HG02943 (cell line): ENCODE measurements around the gene TNFRSF14.

Experiments used
- ATAC-seq: cut with Tn5 transposase; IDR thresholded peaks from one replicate; pipeline ENCODE4 v1.9.1; 2021; ENCODE audit warnings: mild to moderate bottlenecking, low read depth, moderate library complexity; ENCODE audit not compliant: unreplicated experiment

TNFRSF14 gene

GRCh38 chr1:2523191-2523890, 32.8 kb upstream of the TNFRSF14 start:
- ATAC-seq, result no peak

DNA sequence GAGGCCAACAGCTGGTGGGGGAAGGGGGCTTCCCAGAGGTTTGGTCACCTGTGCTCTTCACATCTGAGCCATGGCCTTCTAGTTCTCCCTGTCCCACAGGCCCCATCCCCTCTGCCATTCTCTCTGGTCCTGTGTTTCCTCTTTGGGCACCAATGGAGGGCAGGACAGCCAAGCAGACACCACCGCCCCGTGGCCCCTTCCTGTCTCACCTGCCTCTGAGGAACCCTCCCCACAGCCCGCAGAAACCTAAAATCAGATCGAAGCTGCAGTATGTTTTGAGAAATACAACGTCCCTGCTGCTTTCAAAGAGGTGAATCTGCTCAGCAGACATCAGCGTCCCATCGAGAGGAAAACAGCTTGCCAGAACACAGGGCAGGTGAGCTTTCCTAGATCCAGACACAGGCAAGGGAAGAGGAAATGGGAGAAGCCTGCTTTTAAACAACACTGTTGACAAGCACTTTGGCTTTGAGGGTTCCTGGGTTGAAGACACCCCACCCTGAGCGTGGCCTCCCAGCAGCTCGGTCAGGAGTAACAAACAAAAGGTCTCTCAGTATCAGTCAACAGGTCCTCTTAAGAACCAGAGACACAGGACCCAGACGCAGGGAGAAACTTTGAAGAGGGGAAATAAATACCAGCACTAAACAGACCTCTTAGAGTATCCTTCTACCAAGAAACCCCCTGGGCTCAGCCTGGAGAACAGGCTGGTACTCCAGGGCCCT, 32.1 kb upstream of the TNFRSF14 start:
- no peak for ATAC-seq

DNA sequence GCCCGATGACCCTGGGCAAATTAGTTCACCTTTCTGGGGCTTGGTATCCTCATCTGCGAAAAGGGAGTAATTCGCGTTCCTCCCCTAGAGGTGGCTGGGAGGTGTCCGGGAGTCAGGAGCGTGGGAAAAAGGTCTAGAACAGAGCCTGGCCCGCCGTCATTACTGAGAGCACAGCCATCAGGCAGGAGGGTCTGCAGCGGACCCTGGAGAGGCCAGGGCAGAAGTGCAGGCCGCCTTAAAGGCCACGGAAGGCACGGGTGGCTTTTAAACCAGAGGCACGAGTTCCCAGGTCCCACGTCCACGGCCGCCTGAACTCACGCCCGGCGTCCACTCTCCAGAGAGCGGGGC, 30.6 kb upstream of the TNFRSF14 start:
- no peak for ATAC-seq

DNA sequence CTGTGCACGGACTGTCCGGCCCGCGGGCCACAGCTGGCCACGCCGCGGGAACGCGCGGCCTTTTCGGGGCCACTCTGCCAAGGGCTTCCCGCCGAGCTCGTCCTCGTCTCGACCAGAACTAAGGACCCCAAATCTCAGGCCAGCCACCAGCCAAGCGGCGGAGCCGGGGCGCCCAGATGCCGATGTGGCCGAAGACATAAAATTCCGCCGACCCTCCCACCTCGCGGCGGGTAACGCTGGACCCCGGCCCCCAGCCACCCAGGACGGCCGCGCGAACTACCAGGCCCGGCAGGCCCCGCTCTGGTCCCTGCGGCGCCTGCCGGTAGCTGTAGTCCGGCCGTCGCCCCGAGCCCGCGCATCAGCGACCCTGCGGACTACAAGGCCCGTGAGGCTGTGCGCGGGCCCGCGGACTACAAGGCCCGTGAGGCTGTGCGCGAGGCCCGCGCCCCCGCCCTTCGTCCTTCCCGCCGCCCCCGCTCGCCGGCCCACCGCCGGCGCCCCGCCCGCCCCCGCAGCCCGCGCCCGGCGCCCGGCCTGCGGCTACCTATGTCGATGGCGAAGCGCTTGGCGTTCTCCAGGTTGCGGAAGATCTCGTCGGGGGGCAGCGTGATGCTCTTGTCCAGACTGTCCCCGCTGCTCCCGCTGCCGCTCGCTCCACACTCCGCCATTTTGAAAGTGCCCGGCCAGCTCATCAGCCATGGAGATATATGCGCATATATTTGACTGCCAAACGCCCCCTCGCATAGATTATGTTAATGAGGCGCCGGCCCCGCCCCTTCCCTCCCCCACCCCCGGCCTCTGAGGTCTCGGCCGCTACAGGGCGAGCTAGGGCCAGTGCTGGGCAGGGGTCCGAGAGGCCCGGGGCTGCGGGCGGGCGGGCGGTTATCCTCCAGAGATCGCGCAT, 30.0 kb upstream of the TNFRSF14 start, which contains the start of gene PANK4:
Gene PANK4 (minus strand): TSS at position 677 of the 904 bp plus-strand sequence. CDS start 9 bp downstream, at position 668.
- peak; percentile 68 for ATAC-seq

DNA sequence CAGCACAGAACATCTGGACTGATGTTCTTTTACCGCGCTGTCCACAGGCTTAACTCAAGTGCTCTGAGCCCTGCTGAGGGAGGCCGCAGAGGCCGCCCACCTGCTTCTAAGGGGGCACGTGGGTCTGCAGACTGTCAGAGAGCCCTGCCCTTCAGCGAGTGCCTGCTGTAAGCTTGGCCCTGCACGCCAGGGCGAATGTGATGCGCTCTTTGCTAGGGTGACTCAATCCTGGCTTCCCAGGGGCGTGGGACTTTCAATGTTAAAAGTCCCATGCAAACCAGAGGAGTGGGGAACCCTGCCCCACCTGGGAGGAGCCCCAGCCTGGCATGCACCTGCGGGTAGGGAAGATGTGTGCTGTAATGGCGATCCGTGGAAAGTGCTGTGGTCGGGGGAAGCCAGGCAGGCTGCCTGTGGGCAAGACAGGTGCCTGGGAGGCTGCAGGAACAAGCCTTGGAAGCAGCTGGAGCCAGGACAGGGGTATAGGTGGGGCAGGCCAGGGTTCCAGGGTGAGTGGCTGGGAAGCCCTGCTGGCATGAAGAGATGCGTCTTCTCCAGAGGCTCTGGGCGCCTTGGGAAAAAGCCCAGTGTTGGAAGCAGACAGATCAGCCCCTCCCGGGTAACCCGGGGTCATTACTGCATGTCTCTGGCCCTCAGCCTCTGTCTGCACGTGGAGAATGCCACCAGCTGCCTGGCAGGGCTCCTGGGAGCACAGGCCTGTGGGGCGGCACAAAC, 29.2 kb upstream of the TNFRSF14 start:
- peak; percentile 11 for ATAC-seq

DNA sequence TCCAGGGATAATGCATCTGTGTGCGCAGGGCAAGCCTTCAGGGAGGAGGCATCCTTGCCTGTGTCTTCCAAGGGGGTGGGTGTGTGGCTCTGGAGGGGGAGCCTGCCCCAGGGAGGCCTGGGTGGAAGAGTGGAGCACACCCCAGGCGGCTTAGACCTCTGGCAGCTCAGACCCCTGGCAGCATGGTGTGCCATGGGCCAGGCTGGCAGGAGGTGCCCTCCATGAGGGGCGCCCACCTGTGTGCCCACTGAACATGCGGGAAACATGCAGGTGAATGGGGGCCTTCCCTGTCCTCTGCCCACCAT, 28.7 kb upstream of the TNFRSF14 start:
- no peak for ATAC-seq

DNA sequence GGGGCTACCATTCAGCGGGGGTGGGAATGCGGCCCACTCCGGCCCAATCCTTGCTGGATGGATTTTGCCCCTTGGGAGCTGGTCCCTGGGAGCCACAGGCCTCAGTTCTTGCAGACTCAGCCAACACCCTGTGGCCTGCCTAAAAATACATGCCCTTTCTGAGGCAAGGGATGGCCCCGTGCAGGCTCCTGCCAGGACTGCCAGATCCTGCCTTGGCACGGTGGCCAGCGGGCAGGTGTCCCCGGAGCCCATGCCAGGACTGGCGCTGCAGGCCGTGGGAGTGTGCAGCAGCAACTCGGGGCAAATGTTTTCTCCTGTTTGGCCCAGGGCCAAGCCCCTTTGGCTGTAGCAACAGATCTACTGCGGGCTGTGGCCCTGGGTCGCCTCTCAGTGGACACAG, 28.2 kb upstream of the TNFRSF14 start:
- no peak for ATAC-seq

DNA sequence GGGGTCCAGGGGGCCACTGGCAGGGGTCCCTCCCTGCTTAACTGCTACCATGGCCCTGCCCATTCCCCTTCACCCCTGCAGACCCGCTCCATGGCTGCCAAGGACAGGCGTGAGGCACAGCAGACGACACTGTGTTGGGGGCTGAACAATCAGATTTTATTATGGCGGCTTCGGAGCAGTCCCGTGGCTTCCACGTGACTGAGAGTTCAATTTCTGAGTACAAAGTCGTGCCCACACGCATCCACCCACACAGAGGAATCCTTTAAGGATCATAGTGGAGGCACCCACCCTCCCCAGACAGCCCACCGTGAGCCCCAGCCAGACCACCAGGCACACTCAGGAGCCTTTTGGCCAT, 27.6 kb upstream of the TNFRSF14 start:
- ATAC-seq, result no peak

GRCh38 chr1:2528966-2529783, 27.0 kb upstream of the TNFRSF14 start:
- ATAC-seq, result no peak

DNA sequence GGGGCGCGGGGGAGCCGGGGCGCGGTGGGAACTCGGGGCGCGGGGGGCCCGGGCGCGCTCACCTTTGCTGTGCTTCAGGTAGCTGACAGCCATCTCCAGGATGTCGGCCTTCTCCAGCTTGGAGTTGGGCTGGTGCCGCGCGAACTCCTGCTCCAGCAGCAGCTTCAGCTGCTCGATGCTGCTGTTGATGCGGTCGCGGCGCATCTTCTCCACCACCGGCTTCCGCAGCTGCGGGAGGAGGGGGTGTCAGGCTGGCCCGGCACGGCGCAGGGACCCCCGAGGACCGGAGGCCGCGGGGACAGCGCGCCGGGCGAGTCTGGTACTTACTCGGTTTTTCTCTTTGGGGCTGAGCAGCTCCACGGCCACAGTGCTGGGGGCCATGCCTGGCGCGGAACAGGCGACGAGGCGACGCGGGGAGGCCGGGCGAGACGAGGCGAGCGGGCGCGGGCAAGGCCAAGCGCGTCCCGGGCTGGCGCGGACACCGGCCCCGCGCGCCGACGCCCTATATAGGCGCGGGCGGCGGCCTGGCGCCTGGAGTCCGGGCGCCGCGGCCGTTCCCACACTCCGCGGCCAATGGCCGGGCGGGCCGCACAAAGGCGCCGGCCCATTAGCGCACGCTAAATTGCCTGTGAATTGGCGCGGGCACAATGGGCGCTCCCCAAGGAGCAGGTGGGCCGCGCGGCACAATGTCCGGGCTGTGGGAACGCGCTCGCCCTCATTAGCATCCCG, 26.2 kb upstream of the TNFRSF14 start, which contains the start of gene HES5:
Gene HES5 (minus strand): TSS at position 480 of the 729 bp plus-strand sequence. CDS start 99 bp downstream, at position 381.
- no peak for ATAC-seq

DNA sequence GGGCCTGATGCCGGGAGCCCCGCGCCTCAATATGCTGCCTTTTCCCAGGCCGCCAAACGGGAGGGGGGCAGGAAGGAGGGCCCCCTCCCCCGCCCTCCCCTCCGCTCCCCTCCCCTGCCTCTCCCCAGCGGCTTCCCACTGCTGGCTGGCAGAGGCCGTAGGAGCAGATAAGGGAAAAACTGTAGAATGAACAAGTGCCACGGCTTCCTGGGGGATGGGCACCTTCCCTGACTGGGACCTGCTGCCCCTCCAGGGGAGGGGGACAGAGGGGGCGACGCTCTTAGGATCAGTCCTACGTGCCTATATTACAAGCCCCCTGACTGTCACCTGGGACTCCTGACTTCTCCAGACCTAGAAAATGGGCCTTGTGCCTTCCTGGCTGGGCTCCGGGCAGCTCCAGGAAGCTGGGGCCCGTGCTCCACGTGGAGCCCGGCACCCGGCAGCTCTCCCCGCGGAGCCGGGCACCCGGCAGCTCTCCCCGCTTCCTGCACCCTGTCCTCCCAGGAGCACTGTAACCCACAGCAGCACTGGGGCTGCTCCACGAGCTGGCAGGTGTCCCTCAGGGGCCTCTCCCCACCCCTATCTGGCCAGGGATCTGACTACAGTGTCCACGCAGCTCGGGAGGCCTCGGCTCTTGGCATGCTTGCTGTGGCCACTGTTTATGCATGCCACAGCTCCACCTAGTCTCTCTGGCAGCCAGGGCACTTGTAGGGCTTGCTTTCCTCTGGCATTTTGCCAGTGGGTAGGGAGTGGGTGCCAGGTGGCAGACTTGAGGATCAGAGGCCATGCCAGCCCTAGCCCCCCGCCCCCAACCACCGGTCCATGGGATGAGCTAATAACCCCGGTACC, 25.4 kb upstream of the TNFRSF14 start:
- no peak for ATAC-seq

- ATAC-seq, result no peak
Measured at GRCh38 chr1:2532485-2533160, 23.5 kb upstream of the TNFRSF14 start.

GRCh38 chr1:2533365-2533764, 22.8 kb upstream of the TNFRSF14 start:
- no peak for ATAC-seq

GRCh38 chr1:2534315-2534686, 21.9 kb upstream of the TNFRSF14 start:
- no peak for ATAC-seq

DNA sequence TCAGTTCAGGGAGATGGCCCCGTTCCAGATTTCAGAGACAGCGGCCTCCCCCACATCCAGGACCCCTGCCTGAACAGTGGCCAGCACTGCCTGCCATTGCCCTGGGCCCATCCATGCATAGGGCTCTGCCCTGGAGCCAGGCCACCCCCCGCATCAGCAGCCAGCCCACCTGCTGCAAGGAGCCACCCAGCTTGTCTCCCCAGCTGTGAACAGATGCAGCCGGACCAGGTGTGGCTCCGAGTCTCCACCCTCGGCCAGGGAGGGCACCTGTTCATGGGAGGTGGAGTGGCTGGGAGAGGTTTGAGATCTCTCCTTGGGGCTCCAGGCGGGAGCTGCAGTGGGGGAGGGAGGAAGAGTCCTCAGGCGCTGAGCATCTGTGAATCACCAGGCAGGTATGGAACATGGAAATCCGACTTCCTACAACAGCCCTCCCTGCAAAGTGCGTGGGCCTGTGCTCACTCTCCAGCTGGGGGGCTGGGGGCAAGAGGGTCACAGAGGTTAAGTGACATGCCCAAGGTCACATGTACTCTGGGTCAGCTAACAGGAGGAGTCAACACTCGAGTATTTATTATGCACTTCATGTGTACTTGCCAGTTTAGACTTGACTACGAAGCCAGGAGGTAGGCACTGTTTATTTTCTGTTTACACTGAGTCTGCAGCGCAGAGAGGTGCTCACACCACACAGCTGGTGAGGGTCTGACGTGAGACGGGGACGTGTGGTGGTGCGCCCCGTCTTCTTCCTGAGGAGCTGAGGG, 21.3 kb upstream of the TNFRSF14 start:
- no peak for ATAC-seq

- ATAC-seq, result no peak
Measured at GRCh38 chr1:2535455-2535854, 20.7 kb upstream of the TNFRSF14 start.

- ATAC-seq, result no peak
Measured at GRCh38 chr1:2535981-2536380, 20.2 kb upstream of the TNFRSF14 start.
